ENCODE results near the gene ARID1B.

- no peak for TF ChIP-seq CTCF (IDR thresholded peaks at IDR 0.05; ENCODE audit: insufficient read depth, low read depth, low read length)
- no peak for TF ChIP-seq EZH2 (IDR thresholded peaks at IDR 0.05; ENCODE audit: insufficient read depth, low read length)
Observed at GRCh38 chr6:156880913-156881312, 103.7 kb downstream of the ARID1B start.

All from astrocyte (in vitro differentiated cells and primary cell).